GM23338 (cell line): ENCODE measurements around the gene STPG4. TPM values are rescaled to one million over a fixed set of nuclear protein-coding genes. Genes with fewer than 3 reads are reported as not detected.

Experiments
- ATAC-seq: fragments of 200-7000 bp; cut with Tn5 transposase; 3 replicates; pipeline ENCODE4 v1.9.1; 2020
- DNase-seq: peaks from one replicate; pipeline ENCODE4 v3.0.0-alpha.2; 2015; ENCODE audit warnings: low spot score
- H2AFZ ChIP-seq: fragments of 200-600 bp; sonication (generic); 2 replicates; pipeline ENCODE4 v1.8.0; 2016; ENCODE audit warnings: antibody characterized with exemption, mild to moderate bottlenecking, moderate library complexity
- H3F3A ChIP-seq: fragments of 200-600 bp; sonication (generic); replicated peaks from 2 replicates; pipeline ENCODE4 v1.8.0; 2017; ENCODE audit warnings: antibody characterized with exemption, mixed run types, low read depth
- H3K27ac ChIP-seq: fragments of 200-600 bp; sonication (generic); 2 replicates; pipeline ENCODE4 v1.6.1; 2016; ENCODE audit warnings: low read depth
- H3K27me3 ChIP-seq: fragments of 200-600 bp; sonication (generic); 2 replicates; pipeline ENCODE4 v1.8.0; 2016; ENCODE audit warnings: mild to moderate bottlenecking, mixed run types, moderate library complexity; ENCODE audit not compliant: insufficient read depth
- H3K36me3 ChIP-seq: fragments of 200-600 bp; sonication (generic); 2 replicates; pipeline ENCODE4 v1.8.0; 2016; ENCODE audit warnings: mild to moderate bottlenecking; ENCODE audit not compliant: insufficient read depth
- H3K4me1 ChIP-seq: fragments of 200-600 bp; sonication (generic); 2 replicates; pipeline ENCODE4 v1.8.0; 2016; ENCODE audit warnings: mild to moderate bottlenecking, moderate library complexity; ENCODE audit not compliant: insufficient read depth
- H3K4me2 ChIP-seq: fragments of 200-600 bp; sonication (generic); 2 replicates; pipeline ENCODE4 v1.7.1; 2017; ENCODE audit warnings: mixed run types
- H3K4me3 ChIP-seq: fragments of 200-600 bp; sonication (generic); 2 replicates; pipeline ENCODE4 v1.6.1; 2016; ENCODE audit warnings: mixed run types
- H3K79me2 ChIP-seq: fragments of 200-600 bp; sonication (generic); replicated peaks from 2 replicates; pipeline ENCODE4 v1.8.0; 2017; ENCODE audit warnings: mild to moderate bottlenecking; ENCODE audit not compliant: insufficient read depth
- H3K9me2 ChIP-seq: fragments of 200-600 bp; sonication (generic); 2 replicates; pipeline ENCODE4 v1.8.0; 2017; ENCODE audit not compliant: insufficient read depth
- H4K20me1 ChIP-seq: fragments of 200-600 bp; sonication (generic); replicated peaks from 2 replicates; pipeline ENCODE4 v1.8.0; 2017; ENCODE audit warnings: mild to moderate bottlenecking; ENCODE audit not compliant: insufficient read depth
- H3K27ac Mint-ChIP-seq: 2 replicates; pipeline ENCODE4 v1.8.0; 2020; ENCODE audit warnings: inconsistent platforms, mild to moderate bottlenecking, moderate library complexity, mixed read lengths
- H3K27me3 Mint-ChIP-seq: 3 replicates; pipeline ENCODE4 v1.8.0; 2022; ENCODE audit warnings: low read depth, mild to moderate bottlenecking, moderate library complexity, mixed read lengths, inconsistent platforms; ENCODE audit not compliant: insufficient read depth, poor library complexity
- H3K36me3 Mint-ChIP-seq: 3 replicates; pipeline ENCODE4 v1.8.0; 2021; ENCODE audit warnings: low read depth, mild to moderate bottlenecking, inconsistent platforms, moderate library complexity, mixed read lengths
- H3K4me1 Mint-ChIP-seq: 3 replicates; pipeline ENCODE4 v1.8.0; 2020; ENCODE audit warnings: mild to moderate bottlenecking, inconsistent platforms, mixed read lengths
- H3K4me3 Mint-ChIP-seq: 3 replicates; pipeline ENCODE4 v1.8.0; 2021; ENCODE audit warnings: moderate library complexity, mild to moderate bottlenecking, inconsistent platforms, mixed read lengths
- H3K9me3 Mint-ChIP-seq: 3 replicates; pipeline ENCODE4 v1.8.0; 2020; ENCODE audit warnings: moderate library complexity, mild to moderate bottlenecking, inconsistent platforms, mixed read lengths
- CREB1 ChIP-seq: fragments of 250-450 bp; sonication (Bioruptor Pico); IDR thresholded peaks from 2 replicates; pipeline ENCODE4 v1.5.0; 2020; ENCODE audit warnings: low read depth, mild to moderate bottlenecking, moderate library complexity
- CTCF ChIP-seq, 2 experiments: fragments of 200-600 bp in 1 of 2; sonication (generic) in 1 of 2; conservative IDR thresholded peaks; 2 replicates each; pipeline versions ENCODE4 v1.5.1 to v1.6.1; 2016 to 2017; ENCODE audit warnings: antibody characterized with exemption in 2 of 2, low read depth in 2 of 2, mild to moderate bottlenecking in 2 of 2, moderate library complexity in 1 of 2
- ETS1 ChIP-seq: IDR thresholded peaks from 2 replicates; pipeline ENCODE4 v1.6.1; 2016; ENCODE audit warnings: antibody characterized with exemption
- EZH2 ChIP-seq: fragments of 200-600 bp; sonication (generic); IDR thresholded peaks from one replicate; pipeline ENCODE4 v1.8.0; 2017; ENCODE audit warnings: antibody characterized with exemption, mild to moderate bottlenecking, low read depth; ENCODE audit not compliant: unreplicated experiment
- EZH2phosphoT487 ChIP-seq: fragments of 200-600 bp; sonication (generic); IDR thresholded peaks from one replicate; pipeline ENCODE4 v1.8.1; 2018; ENCODE audit warnings: antibody characterized with exemption; ENCODE audit not compliant: unreplicated experiment
- JUNB ChIP-seq: IDR thresholded peaks from one replicate; pipeline ENCODE4 v1.6.1; 2016; ENCODE audit warnings: antibody characterized with exemption; ENCODE audit not compliant: unreplicated experiment
- NANOG ChIP-seq: IDR thresholded peaks from 2 replicates; pipeline ENCODE4 v1.6.1; 2016; ENCODE audit warnings: antibody characterized with exemption, borderline replicate concordance
- POLR2AphosphoS5 ChIP-seq: IDR thresholded peaks from 2 replicates; pipeline ENCODE4 v1.6.1; 2016; ENCODE audit warnings: antibody characterized with exemption, low read depth
- REST ChIP-seq: IDR thresholded peaks from one replicate; pipeline ENCODE4 v1.6.1; 2018; ENCODE audit warnings: antibody characterized with exemption; ENCODE audit not compliant: unreplicated experiment
- STAT1 ChIP-seq: IDR thresholded peaks from one replicate; pipeline ENCODE4 v1.6.1; 2016; ENCODE audit warnings: antibody characterized with exemption; ENCODE audit not compliant: unreplicated experiment
- ZNF114 ChIP-seq: fragments of 250-450 bp; sonication (Bioruptor Pico); IDR thresholded peaks from 2 replicates; pipeline ENCODE4 v1.5.0; 2020; ENCODE audit warnings: mild to moderate bottlenecking, moderate library complexity
- ZNF331 ChIP-seq: fragments of 250-450 bp; sonication (Bioruptor Pico); IDR thresholded peaks from 2 replicates; pipeline ENCODE4 v1.5.0; 2020; ENCODE audit warnings: low read depth, mild to moderate bottlenecking, moderate library complexity
- ZNF462 ChIP-seq: fragments of 250-450 bp; sonication (Bioruptor Pico); IDR thresholded peaks from 2 replicates; pipeline ENCODE4 v1.5.0; 2020; ENCODE audit warnings: mild to moderate bottlenecking, moderate library complexity
- polyA plus RNA-seq: library from polyadenylated mRNA; unstranded; fragments of >200 nt; fragmentation: Nextera tagmentation; extraction: Ambion mirVana; gene quantifications from 2 replicates; pipeline ENCODE4 v1.2.1, GENCODE V29; 2016
- total RNA-seq: library from RNA; depleted of rRNA; stranded (reverse); fragments of >200 nt; shearing (Covaris generic); gene quantifications from 2 replicates; pipeline ENCODE4 v1.2.3, GENCODE V29; 2014

STPG4 gene
- total and polyA plus RNA-seq, 2 experiments from 2014 or later: 0.28 TPM; not detected in 1

GRCh38 chr2:47068981-47069627 is 86.0 kb downstream of the STPG4 start:
- Mint-ChIP-seq H3K4me3 (no peak overlapping the region), H3K27me3 (peaks cover 21% of the 10 kb centered on the region), H3K9me3 (no peaks in the 10 kb centered on the region), H3K36me3 (no peaks in the 10 kb centered on the region; the same call in 1 of the 3 replicates), H3K27ac (no peak overlapping the region; the same call in 1 of the 2 replicates), H3K4me1 (peaks cover 46% of the 10 kb centered on the region)
- TF ChIP-seq EZH2 (no peak), NANOG (no peak), ETS1 (no peak), POLR2AphosphoS5 (no peak), REST (no peak), ZNF462 (CRISPR knock-in tag) (no peak), EZH2phosphoT487 (no peak), ZNF114 (no peak), JUNB (no peak), CTCF (conservative IDR thresholded peaks at IDR 0.05; ENCODE audit: low read depth in 2 of 2) (no peak), STAT1 (no peak), CREB1 (CRISPR knock-in tag) (no peak), ZNF331 (CRISPR knock-in tag) (no peak)
- Histone ChIP-seq H3F3A (no peaks in the 10 kb centered on the region; the same call in 1 of the 2 replicates), H2AFZ (no peak overlapping the region), H3K9me2 (peaks cover 6% of the 10 kb centered on the region; the same call in 1 of the 2 replicates), H3K4me2 (peak overlapping the region; percentile 68), H3K79me2 (no peaks in the 10 kb centered on the region; the same call in 1 of the 2 replicates), H3K27ac (peak overlapping the region; percentile 97), H3K27me3 (no peaks in the 10 kb centered on the region), H4K20me1 (no peaks in the 10 kb centered on the region), H3K4me1 (peaks cover 26% of the 10 kb centered on the region), H3K36me3 (no peaks in the 10 kb centered on the region), H3K4me3 (0 out of 2 replicates have a peak overlapping the region, but pooled peaks have one; percentile 35)
- DNase-seq (no peak), ATAC-seq (no peak)
